Measurements from ENCODE around the gene ARHGEF5.

DNA sequence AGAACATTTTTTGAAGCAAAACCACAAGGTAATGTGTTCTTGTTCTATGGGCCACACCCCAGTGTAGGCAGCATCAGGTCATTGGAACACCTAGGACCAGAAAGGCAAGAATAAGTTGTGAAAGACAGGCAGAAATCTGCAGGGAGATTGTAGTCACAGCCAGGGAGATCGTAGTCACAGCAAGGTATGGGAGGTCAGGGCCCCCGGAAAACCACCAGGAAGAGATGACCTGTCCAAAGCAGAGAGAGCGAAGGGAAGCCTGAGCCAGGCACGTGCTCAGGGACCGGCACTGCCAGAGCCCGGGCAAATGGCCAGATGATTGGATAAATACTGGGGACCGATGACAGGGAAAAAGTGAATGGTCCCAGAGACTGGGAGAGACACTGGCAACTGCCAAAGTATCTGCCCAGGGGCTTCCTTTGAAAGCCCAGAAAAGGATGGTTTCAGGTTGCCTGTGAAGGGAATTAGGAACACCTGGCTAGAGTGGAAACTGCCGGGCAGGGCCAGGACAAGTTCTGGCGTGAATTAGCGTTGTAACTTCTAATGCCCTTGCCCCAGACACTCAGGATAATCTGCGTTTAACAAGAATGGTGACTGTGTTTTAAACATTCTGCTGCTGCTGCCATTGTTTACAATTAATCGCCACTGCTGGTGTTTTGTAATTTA is 52.2 kb downstream of the ARHGEF5 start:
- TF ChIP-seq, protein P1, sequence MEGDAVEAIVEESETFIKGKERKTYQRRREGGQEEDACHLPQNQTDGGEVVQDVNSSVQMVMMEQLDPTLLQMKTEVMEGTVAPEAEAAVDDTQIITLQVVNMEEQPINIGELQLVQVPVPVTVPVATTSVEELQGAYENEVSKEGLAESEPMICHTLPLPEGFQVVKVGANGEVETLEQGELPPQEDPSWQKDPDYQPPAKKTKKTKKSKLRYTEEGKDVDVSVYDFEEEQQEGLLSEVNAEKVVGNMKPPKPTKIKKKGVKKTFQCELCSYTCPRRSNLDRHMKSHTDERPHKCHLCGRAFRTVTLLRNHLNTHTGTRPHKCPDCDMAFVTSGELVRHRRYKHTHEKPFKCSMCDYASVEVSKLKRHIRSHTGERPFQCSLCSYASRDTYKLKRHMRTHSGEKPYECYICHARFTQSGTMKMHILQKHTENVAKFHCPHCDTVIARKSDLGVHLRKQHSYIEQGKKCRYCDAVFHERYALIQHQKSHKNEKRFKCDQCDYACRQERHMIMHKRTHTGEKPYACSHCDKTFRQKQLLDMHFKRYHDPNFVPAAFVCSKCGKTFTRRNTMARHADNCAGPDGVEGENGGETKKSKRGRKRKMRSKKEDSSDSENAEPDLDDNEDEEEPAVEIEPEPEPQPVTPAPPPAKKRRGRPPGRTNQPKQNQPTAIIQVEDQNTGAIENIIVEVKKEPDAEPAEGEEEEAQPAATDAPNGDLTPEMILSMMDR (IDR thresholded peaks at IDR 0.05; ENCODE audit: borderline replicate concordance, extremely low read depth, low read length, poor library complexity, severe bottlenecking) = no peak
- TF ChIP-seq EZH2 (IDR thresholded peaks at IDR 0.05; ENCODE audit: borderline replicate concordance, low read depth, low read length, severe bottlenecking) = no peak
